Hepatocyte (in vitro differentiated cells): ENCODE measurements around the gene C16orf96. TPM values are rescaled to one million over a fixed set of nuclear protein-coding genes. Genes with fewer than 3 reads are reported as not detected.

ENCODE experiments used
- DNase-seq: peaks from one replicate; pipeline ENCODE4 v3.0.0-alpha.2; 2016; ENCODE audit warnings: low spot score
- H2AFZ ChIP-seq: fragments of 200-600 bp; sonication (generic); 2 replicates; pipeline ENCODE4 v1.6.0; 2016; ENCODE audit warnings: antibody characterized with exemption, mild to moderate bottlenecking
- H3K27ac ChIP-seq: fragments of 200-600 bp; sonication (generic); 2 replicates; pipeline ENCODE4 v1.5.1; 2016; ENCODE audit warnings: mild to moderate bottlenecking
- H3K27me3 ChIP-seq: fragments of 200-600 bp; sonication (generic); 2 replicates; pipeline ENCODE4 v1.6.1; 2016
- H3K36me3 ChIP-seq: fragments of 200-600 bp; sonication (generic); replicated peaks from 2 replicates; pipeline ENCODE4 v1.5.1; 2016; ENCODE audit warnings: low read depth; ENCODE audit not compliant: insufficient read depth
- H3K4me1 ChIP-seq: fragments of 200-600 bp; sonication (generic); 2 replicates; pipeline ENCODE4 v1.5.1; 2016; ENCODE audit warnings: mild to moderate bottlenecking, moderate library complexity; ENCODE audit not compliant: insufficient read depth
- H3K4me2 ChIP-seq: fragments of 200-600 bp; sonication (generic); 2 replicates; pipeline ENCODE4 v1.6.0; 2016
- H3K4me3 ChIP-seq: fragments of 200-600 bp; sonication (generic); 2 replicates; pipeline ENCODE4 v1.5.1; 2016; ENCODE audit warnings: mild to moderate bottlenecking
- H3K79me2 ChIP-seq: fragments of 200-600 bp; sonication (generic); 2 replicates; pipeline ENCODE4 v1.6.0; 2017; ENCODE audit warnings: mild to moderate bottlenecking
- H3K9me2 ChIP-seq: fragments of 200-600 bp; sonication (generic); replicated peaks from 2 replicates; pipeline ENCODE4 v1.6.0; 2017; ENCODE audit warnings: mild to moderate bottlenecking; ENCODE audit not compliant: insufficient read depth
- H3K9me3 ChIP-seq: fragments of 200-600 bp; sonication (generic); 2 replicates; pipeline ENCODE4 v1.5.1; 2016; ENCODE audit warnings: low read depth, mild to moderate bottlenecking
- H4K20me1 ChIP-seq: fragments of 200-600 bp; sonication (generic); 2 replicates; pipeline ENCODE4 v1.6.0; 2016; ENCODE audit warnings: mild to moderate bottlenecking; ENCODE audit not compliant: insufficient read depth, poor library complexity, severe bottlenecking
- CTCF ChIP-seq: fragments of 200-600 bp; sonication (generic); IDR thresholded peaks from 2 replicates; pipeline ENCODE4 v1.5.1; 2016; ENCODE audit warnings: antibody characterized with exemption, mild to moderate bottlenecking; ENCODE audit not compliant: poor library complexity
- EZH2 ChIP-seq: fragments of 200-600 bp; sonication (generic); IDR thresholded peaks from 2 replicates; pipeline ENCODE4 v1.6.1; 2016; ENCODE audit warnings: antibody characterized with exemption, mild to moderate bottlenecking, borderline replicate concordance
- EZH2phosphoT487 ChIP-seq: fragments of 200-600 bp; sonication (generic); IDR thresholded peaks from one replicate; pipeline ENCODE4 v1.6.1; 2018; ENCODE audit warnings: antibody characterized with exemption, mild to moderate bottlenecking, low read depth, moderate library complexity; ENCODE audit not compliant: unreplicated experiment, severe bottlenecking
- WGBS: methylation state at CpG from one replicate; pipeline ENCODE4 v1.1.6; 2016; ENCODE audit warnings: low lambda C conversion rate; ENCODE audit errors: missing lambda C conversion rate; 5-methylcytosine and 5-hydroxymethylcytosine counted together
- polyA plus RNA-seq: library from polyadenylated mRNA; unstranded; fragments of >200 nt; fragmentation: Nextera tagmentation; extraction: Ambion mirVana; gene quantifications from 2 replicates; pipeline ENCODE4 v1.2.1, GENCODE V29; 2016
- total RNA-seq: library from RNA; depleted of rRNA; stranded (reverse); fragments of >200 nt; gene quantifications from 2 replicates; pipeline ENCODE4 v1.2.3, GENCODE V29; 2014

Gene C16orf96
- total and polyA plus RNA-seq, 2 experiments from 2014 or later = 0.20 TPM; not detected in 1

- Histone ChIP-seq H3K4me2 (no peak overlapping the region), H4K20me1 (no peaks in the 10 kb centered on the region), H3K79me2 (no peaks in the 10 kb centered on the region), H2AFZ (no peak overlapping the region), H3K9me3 (no peaks in the 10 kb centered on the region), H3K27me3 (no peaks in the 10 kb centered on the region), H3K4me3 (no peak overlapping the region), H3K27ac (no peak overlapping the region), H3K36me3 (no peaks in the 10 kb centered on the region), H3K9me2 (no peaks in the 10 kb centered on the region), H3K4me1 (no peaks in the 10 kb centered on the region)
- WGBS = 92% methylated on average over 6 of the region's 6 CpGs
- TF ChIP-seq CTCF = no peak
- no peak for TF ChIP-seq EZH2
- no peak for TF ChIP-seq EZH2phosphoT487
- no peak for DNase-seq
Measured at GRCh38 chr16:4588961-4589360, 32.8 kb downstream of the C16orf96 start.

GRCh38 chr16:4591191-4591590, 35.1 kb downstream of the C16orf96 start:
- Histone ChIP-seq H3K9me2 (no peaks in the 10 kb centered on the region), H3K9me3 (no peaks in the 10 kb centered on the region), H3K27ac (no peak overlapping the region), H3K79me2 (no peaks in the 10 kb centered on the region), H3K36me3 (no peaks in the 10 kb centered on the region), H2AFZ (no peak overlapping the region), H3K4me3 (no peak overlapping the region), H3K27me3 (no peaks in the 10 kb centered on the region), H4K20me1 (no peaks in the 10 kb centered on the region), H3K4me1 (no peaks in the 10 kb centered on the region), H3K4me2 (no peak overlapping the region)
- WGBS = 83% methylated on average over 6 of the region's 6 CpGs
- no peak for DNase-seq
- no peak for TF ChIP-seq CTCF
- no peak for TF ChIP-seq EZH2phosphoT487
- no peak for TF ChIP-seq EZH2

GRCh38 chr16:4591706-4592470, 35.7 kb downstream of the C16orf96 start:
- H3K4me1 ChIP-seq = no peaks in the 10 kb centered on the region
- H3K4me3 ChIP-seq = no peak overlapping the region
- H3K79me2 ChIP-seq = no peaks in the 10 kb centered on the region
- H3K36me3 ChIP-seq = no peaks in the 10 kb centered on the region
- TF ChIP-seq EZH2 = no peak
- TF ChIP-seq CTCF = no peak
- no peak for TF ChIP-seq EZH2phosphoT487
- H3K9me2 ChIP-seq = no peaks in the 10 kb centered on the region
- WGBS = 83% methylated on average over 17 of the region's 17 CpGs
- no peak for DNase-seq
- no peak overlapping the region for H3K27ac ChIP-seq
- H2AFZ ChIP-seq = no peak overlapping the region
- no peaks in the 10 kb centered on the region for H3K9me3 ChIP-seq
- H3K4me2 ChIP-seq = no peak overlapping the region
- no peaks in the 10 kb centered on the region for H4K20me1 ChIP-seq
- H3K27me3 ChIP-seq = no peaks in the 10 kb centered on the region
